ENCODE measurements around the gene CAPN8.

Gene CAPN8

GRCh38 chr1:223708651-223709268 lies 43.3 kb upstream of the CAPN8 start:
- no peak for DNase-seq (ENCODE audit: extremely low read depth, insufficient read length)

DNA sequence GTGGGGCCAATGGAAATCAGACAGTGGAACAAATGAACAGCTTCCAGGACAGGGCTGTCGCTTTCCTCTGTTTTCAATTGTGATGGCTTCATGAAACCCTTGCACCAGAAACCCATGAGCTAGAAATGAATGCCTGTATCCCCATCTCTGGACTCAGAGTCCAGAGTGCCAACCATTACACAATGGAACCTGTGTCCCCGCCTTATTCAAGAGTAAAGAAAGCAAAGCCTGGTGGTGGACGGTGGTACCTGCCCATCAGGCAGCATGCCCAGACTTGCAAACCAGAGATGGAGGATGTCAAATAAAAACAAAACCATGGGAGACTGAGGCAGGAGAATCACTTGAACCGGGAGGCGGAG lies 42.5 kb upstream of the CAPN8 start:
- no peak for DNase-seq (ENCODE audit: extremely low read depth, insufficient read length)
- no peak for TF ChIP-seq CTCF (IDR thresholded peaks at IDR 0.05; ENCODE audit: insufficient read depth, low read length, poor library complexity, severe bottlenecking)
- H3K4me3 ChIP-seq (replicated peaks; ENCODE audit: low read depth, low read length), result no peak overlapping the region

More at GRCh38 chr1:223708651-223709268, 43.3 kb upstream of the CAPN8 start:
- no peak for TF ChIP-seq CTCF (IDR thresholded peaks at IDR 0.05; ENCODE audit: insufficient read depth, low read length, poor library complexity, severe bottlenecking)
- Histone ChIP-seq H3K4me3 (replicated peaks; ENCODE audit: low read depth, low read length) (no peak overlapping the region), H3K27me3 (replicated peaks; ENCODE audit: control insufficient read depth, insufficient read depth, low read length) (no peaks in the 10 kb centered on the region; the same call in 1 of the 2 replicates), H3K36me3 (ENCODE audit: control insufficient read depth, insufficient read depth, low read length) (no peaks in the 10 kb centered on the region)

GRCh38 chr1:223707256-223708000 lies 41.9 kb upstream of the CAPN8 start:
- DNase-seq (ENCODE audit: extremely low read depth, insufficient read length), result no peak
- Histone ChIP-seq H3K27me3 (replicated peaks; ENCODE audit: control insufficient read depth, insufficient read depth, low read length) (no peaks in the 10 kb centered on the region; the same call in 1 of the 2 replicates), H3K4me3 (replicated peaks; ENCODE audit: low read depth, low read length) (no peak overlapping the region), H3K36me3 (ENCODE audit: control insufficient read depth, insufficient read depth, low read length) (no peaks in the 10 kb centered on the region)
- no peak for TF ChIP-seq CTCF (IDR thresholded peaks at IDR 0.05; ENCODE audit: insufficient read depth, low read length, poor library complexity, severe bottlenecking)

More for the DNA sequence above, 42.5 kb upstream of the CAPN8 start:
- Histone ChIP-seq H3K27me3 (replicated peaks; ENCODE audit: control insufficient read depth, insufficient read depth, low read length) (no peaks in the 10 kb centered on the region; the same call in 1 of the 2 replicates), H3K36me3 (ENCODE audit: control insufficient read depth, insufficient read depth, low read length) (no peaks in the 10 kb centered on the region)

DNA sequence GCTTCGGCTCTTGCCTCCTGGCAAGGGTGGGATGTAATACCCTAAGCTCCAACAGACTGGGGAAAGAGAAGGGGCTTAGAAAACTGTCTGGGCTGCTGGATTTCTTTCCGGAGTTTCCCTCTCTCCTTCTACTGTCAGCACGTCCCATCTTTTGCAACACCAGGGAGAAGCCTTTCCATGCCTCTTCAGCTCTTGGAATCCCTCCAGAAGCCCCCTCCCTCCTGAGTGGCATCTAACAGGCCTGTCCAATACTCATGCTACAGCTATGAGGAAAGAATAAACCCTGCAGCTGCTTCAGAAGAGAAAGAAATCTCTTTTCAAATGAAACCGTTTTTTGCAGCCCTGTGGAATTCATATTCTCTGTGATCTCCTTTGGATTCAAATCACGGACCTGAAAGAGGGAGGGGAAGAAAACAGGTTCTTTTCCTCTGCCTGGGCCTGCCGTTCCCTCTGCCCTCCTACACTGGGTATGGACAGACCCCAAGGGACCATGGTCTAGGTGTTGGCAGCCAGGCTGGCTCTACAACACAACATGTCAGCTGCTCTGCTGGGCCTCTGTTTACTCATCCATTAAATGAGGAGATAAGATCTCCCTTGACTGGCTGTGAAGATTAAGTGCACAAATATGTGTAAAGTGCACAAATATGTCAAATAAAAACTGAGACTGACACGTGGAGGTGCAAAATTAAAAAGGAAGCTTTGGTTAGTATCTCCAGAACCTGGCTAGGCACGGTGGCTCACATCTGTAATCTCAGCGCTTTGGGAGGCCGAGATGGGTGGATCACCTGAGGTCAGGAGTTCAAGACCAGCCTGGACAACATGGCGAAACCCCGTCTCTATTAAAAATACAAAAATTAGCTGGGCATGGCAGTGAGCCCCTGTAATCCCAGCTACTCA lies 40.8 kb upstream of the CAPN8 start:
- Histone ChIP-seq H3K36me3 (ENCODE audit: control insufficient read depth, insufficient read depth, low read length) (no peaks in the 10 kb centered on the region), H3K4me3 (replicated peaks; ENCODE audit: low read depth, low read length) (no peak overlapping the region), H3K27me3 (replicated peaks; ENCODE audit: control insufficient read depth, insufficient read depth, low read length) (no peaks in the 10 kb centered on the region; the same call in 1 of the 2 replicates)
- TF ChIP-seq CTCF (IDR thresholded peaks at IDR 0.05; ENCODE audit: insufficient read depth, low read length, poor library complexity, severe bottlenecking), result no peak
- DNase-seq (ENCODE audit: extremely low read depth, insufficient read length), result no peak

GRCh38 chr1:223704921-223705878 lies 39.7 kb upstream of the CAPN8 start:
- H3K4me3 ChIP-seq (replicated peaks; ENCODE audit: low read depth, low read length), result no peak overlapping the region
- no peak for DNase-seq (ENCODE audit: extremely low read depth, insufficient read length)
- H3K27me3 ChIP-seq (replicated peaks; ENCODE audit: control insufficient read depth, insufficient read depth, low read length), result no peaks in the 10 kb centered on the region; the same call in 1 of the 2 replicates
- no peak for TF ChIP-seq CTCF (IDR thresholded peaks at IDR 0.05; ENCODE audit: insufficient read depth, low read length, poor library complexity, severe bottlenecking)
- H3K36me3 ChIP-seq (ENCODE audit: control insufficient read depth, insufficient read depth, low read length), result no peaks in the 10 kb centered on the region

All from GM06990 (cell line).